Measurements from ENCODE around the gene CYP4F3.

DNA sequence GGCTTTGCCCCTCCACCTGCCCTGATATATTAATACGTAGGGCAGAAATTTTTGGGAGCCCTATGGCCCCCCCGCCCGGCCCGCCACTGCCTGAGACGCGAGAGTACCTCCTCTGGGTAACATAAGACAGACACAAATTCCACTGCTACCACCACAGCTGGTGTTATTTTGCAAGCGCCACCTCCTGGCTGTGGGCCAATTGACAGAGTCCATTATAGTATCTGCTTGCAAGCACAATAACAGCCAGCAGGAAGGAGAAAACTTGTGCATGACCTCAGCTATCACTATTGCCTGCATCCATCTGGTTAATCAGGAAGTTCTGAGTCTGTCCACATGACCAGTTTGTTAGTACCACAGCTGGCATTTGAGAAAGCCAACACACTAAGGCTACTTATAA lies 61.8 kb downstream of the CYP4F3 start:
- TF ChIP-seq, protein P1, sequence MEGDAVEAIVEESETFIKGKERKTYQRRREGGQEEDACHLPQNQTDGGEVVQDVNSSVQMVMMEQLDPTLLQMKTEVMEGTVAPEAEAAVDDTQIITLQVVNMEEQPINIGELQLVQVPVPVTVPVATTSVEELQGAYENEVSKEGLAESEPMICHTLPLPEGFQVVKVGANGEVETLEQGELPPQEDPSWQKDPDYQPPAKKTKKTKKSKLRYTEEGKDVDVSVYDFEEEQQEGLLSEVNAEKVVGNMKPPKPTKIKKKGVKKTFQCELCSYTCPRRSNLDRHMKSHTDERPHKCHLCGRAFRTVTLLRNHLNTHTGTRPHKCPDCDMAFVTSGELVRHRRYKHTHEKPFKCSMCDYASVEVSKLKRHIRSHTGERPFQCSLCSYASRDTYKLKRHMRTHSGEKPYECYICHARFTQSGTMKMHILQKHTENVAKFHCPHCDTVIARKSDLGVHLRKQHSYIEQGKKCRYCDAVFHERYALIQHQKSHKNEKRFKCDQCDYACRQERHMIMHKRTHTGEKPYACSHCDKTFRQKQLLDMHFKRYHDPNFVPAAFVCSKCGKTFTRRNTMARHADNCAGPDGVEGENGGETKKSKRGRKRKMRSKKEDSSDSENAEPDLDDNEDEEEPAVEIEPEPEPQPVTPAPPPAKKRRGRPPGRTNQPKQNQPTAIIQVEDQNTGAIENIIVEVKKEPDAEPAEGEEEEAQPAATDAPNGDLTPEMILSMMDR (IDR thresholded peaks at IDR 0.05), result no peak
- no peak for TF ChIP-seq POLR2A (IDR thresholded peaks at IDR 0.05)

All from lower leg skin (tissue), 3 donors.